SK-N-SH treated with all-trans-retinoic acid at 6 μM for 48 hours (cell line): ENCODE results near the gene TRIM10.
"Not testable (repeated sequence)": the region's sequence is repeated elsewhere in the genome, so short reads cannot be mapped to it uniquely, and the experiment has no call there.

Experiments
- ATAC-seq: fragments of 200-7000 bp; cut with Tn5 transposase; 3 replicates; pipeline ENCODE4 v1.9.1; 2020; ENCODE audit warnings: mild to moderate bottlenecking, moderate library complexity
- ARNTL ChIP-seq: fragments of 450-650 bp; formaldehyde crosslinking; IDR thresholded peaks from 2 replicates; pipeline ENCODE4 v1.5.0; 2020; ENCODE audit warnings: low read depth, mild to moderate bottlenecking, moderate library complexity, borderline replicate concordance
- BACH2 ChIP-seq: fragments of 250-450 bp; sonication (Bioruptor Pico); IDR thresholded peaks from 2 replicates; pipeline ENCODE4 v1.9.0; 2021; ENCODE audit warnings: mild to moderate bottlenecking, borderline replicate concordance
- CREB5 ChIP-seq: fragments of 250-450 bp; sonication (Bioruptor Pico); IDR thresholded peaks from 2 replicates; pipeline ENCODE4 v1.5.1; 2020; ENCODE audit warnings: low read depth, mild to moderate bottlenecking, moderate library complexity
- CSDC2 ChIP-seq: fragments of 250-450 bp; sonication (Bioruptor Pico); IDR thresholded peaks from 2 replicates; pipeline ENCODE4 v1.5.0; 2020; ENCODE audit warnings: mild to moderate bottlenecking, moderate library complexity
- CSRNP3 ChIP-seq: fragments of 250-450 bp; sonication (Bioruptor Pico); IDR thresholded peaks from 2 replicates; pipeline ENCODE4 v1.5.1; 2021; ENCODE audit warnings: mild to moderate bottlenecking, moderate library complexity
- ESRRG ChIP-seq: fragments of 250-450 bp; sonication (Bioruptor Pico); IDR thresholded peaks from 2 replicates; pipeline ENCODE4 v1.6.1; 2021; ENCODE audit warnings: mild to moderate bottlenecking
- GLIS3 ChIP-seq: fragments of 250-450 bp; sonication (Bioruptor Pico); IDR thresholded peaks from 2 replicates; pipeline ENCODE4 v1.5.0; 2020; ENCODE audit warnings: mild to moderate bottlenecking, moderate library complexity
- ISL1 ChIP-seq: fragments of 250-450 bp; sonication (Bioruptor Pico); IDR thresholded peaks from 2 replicates; pipeline ENCODE4 v2.1.2; 2022; ENCODE audit warnings: mild to moderate bottlenecking, moderate library complexity
- OSR1 ChIP-seq: fragments of 250-450 bp; sonication (Bioruptor Pico); IDR thresholded peaks from 2 replicates; pipeline ENCODE4 v1.8.0; 2022; ENCODE audit warnings: moderate library complexity, mild to moderate bottlenecking, inconsistent platforms
- PATZ1 ChIP-seq: fragments of 250-450 bp; sonication (Bioruptor Pico); IDR thresholded peaks from 2 replicates; pipeline ENCODE4 v1.8.0; 2020; ENCODE audit warnings: mild to moderate bottlenecking, moderate library complexity, borderline replicate concordance
- POU6F1 ChIP-seq: fragments of 250-450 bp; sonication (Bioruptor Pico); IDR thresholded peaks from 2 replicates; pipeline ENCODE4 v1.8.0; 2021; ENCODE audit warnings: low read depth, mild to moderate bottlenecking, moderate library complexity, borderline replicate concordance
- PPARA ChIP-seq: fragments of 250-450 bp; sonication (Bioruptor Pico); IDR thresholded peaks from 2 replicates; pipeline ENCODE4 v1.5.0; 2020; ENCODE audit warnings: mild to moderate bottlenecking, borderline replicate concordance
- SNAI2 ChIP-seq: fragments of 250-450 bp; sonication (Bioruptor Pico); IDR thresholded peaks from 2 replicates; pipeline ENCODE4 v1.5.0; 2020; ENCODE audit warnings: mild to moderate bottlenecking, moderate library complexity
- TCF4 ChIP-seq: fragments of 250-450 bp; sonication (Bioruptor Pico); IDR thresholded peaks from 2 replicates; pipeline ENCODE4 v1.8.0; 2021; ENCODE audit warnings: mild to moderate bottlenecking, moderate library complexity, borderline replicate concordance
- TOX ChIP-seq: fragments of 250-450 bp; sonication (Bioruptor Pico); IDR thresholded peaks from 2 replicates; pipeline ENCODE4 v1.8.0; 2021; ENCODE audit warnings: mild to moderate bottlenecking, moderate library complexity, borderline replicate concordance
- ZC3H10 ChIP-seq: fragments of 250-450 bp; sonication (Bioruptor Pico); IDR thresholded peaks from 2 replicates; pipeline ENCODE4 v1.5.1; 2021; ENCODE audit warnings: mild to moderate bottlenecking, moderate library complexity
- ZFP3 ChIP-seq: fragments of 250-450 bp; sonication (Bioruptor Pico); IDR thresholded peaks from 2 replicates; pipeline ENCODE4 v1.5.0; 2020; ENCODE audit warnings: mild to moderate bottlenecking, moderate library complexity
- ZFP30 ChIP-seq: fragments of 450-650 bp; formaldehyde crosslinking; IDR thresholded peaks from 2 replicates; pipeline ENCODE4 v1.5.0; 2022; ENCODE audit warnings: mild to moderate bottlenecking, moderate library complexity
- ZNF565 ChIP-seq: fragments of 450-650 bp; formaldehyde crosslinking; conservative IDR thresholded peaks from 2 replicates; pipeline ENCODE4 v1.5.0; 2020; ENCODE audit warnings: low read depth, mild to moderate bottlenecking, moderate library complexity
- ZNF8 ChIP-seq: fragments of 450-650 bp; formaldehyde crosslinking; IDR thresholded peaks from 2 replicates; pipeline ENCODE4 v1.5.0; 2020; ENCODE audit warnings: mild to moderate bottlenecking, moderate library complexity

Gene TRIM10

GRCh38 chr6:30129265-30130178 is 31.5 kb downstream of the TRIM10 start:
- no peak for ATAC-seq
- no peak for TF ChIP-seq ISL1 (CRISPR knock-in tag)
- TF ChIP-seq SNAI2 (CRISPR knock-in tag): no peak
- TF ChIP-seq ZFP30 (CRISPR knock-in tag): no peak

- no peak for TF ChIP-seq CREB5 (CRISPR knock-in tag)
- no peak for TF ChIP-seq ZNF565 (CRISPR knock-in tag)
- no peak for TF ChIP-seq OSR1 (CRISPR knock-in tag)
- TF ChIP-seq ZC3H10 (CRISPR knock-in tag): no peak
- TF ChIP-seq ZFP3: no peak
- no peak for ATAC-seq
Measured at GRCh38 chr6:30127238-30128093, 33.5 kb downstream of the TRIM10 start.

- no peak for ATAC-seq
- TF ChIP-seq ESRRG (CRISPR knock-in tag): no peak
- TF ChIP-seq PPARA (CRISPR knock-in tag): no peak
- no peak for TF ChIP-seq ZNF565 (CRISPR knock-in tag)
- no peak for TF ChIP-seq ZNF8
- no peak for TF ChIP-seq TCF4 (CRISPR knock-in tag)
Measured at GRCh38 chr6:30122515-30122914, 38.5 kb downstream of the TRIM10 start.

GRCh38 chr6:30121446-30122366 is 39.3 kb downstream of the TRIM10 start:
- no peak for TF ChIP-seq ZNF565 (CRISPR knock-in tag)
- no peak for TF ChIP-seq BACH2 (CRISPR knock-in tag)
- no peak for TF ChIP-seq ZFP3
- TF ChIP-seq CSDC2 (CRISPR knock-in tag): no peak
- no peak for TF ChIP-seq ARNTL (CRISPR knock-in tag)
- TF ChIP-seq TOX (CRISPR knock-in tag): no peak
- TF ChIP-seq PPARA (CRISPR knock-in tag): no peak
- TF ChIP-seq SNAI2 (CRISPR knock-in tag): no peak
- TF ChIP-seq POU6F1 (CRISPR knock-in tag): no peak
- no peak for TF ChIP-seq ZC3H10 (CRISPR knock-in tag)
- TF ChIP-seq ESRRG (CRISPR knock-in tag): no peak
- no peak for TF ChIP-seq GLIS3 (CRISPR knock-in tag)
- no peak for TF ChIP-seq CSRNP3 (CRISPR knock-in tag)
- no peak for TF ChIP-seq OSR1 (CRISPR knock-in tag)
- no peak for TF ChIP-seq ZFP30 (CRISPR knock-in tag)
- TF ChIP-seq TCF4 (CRISPR knock-in tag): no peak
- TF ChIP-seq PATZ1 (CRISPR knock-in tag): no peak
- ATAC-seq: no peak; the same call in 2 of the 3 replicates

DNA sequence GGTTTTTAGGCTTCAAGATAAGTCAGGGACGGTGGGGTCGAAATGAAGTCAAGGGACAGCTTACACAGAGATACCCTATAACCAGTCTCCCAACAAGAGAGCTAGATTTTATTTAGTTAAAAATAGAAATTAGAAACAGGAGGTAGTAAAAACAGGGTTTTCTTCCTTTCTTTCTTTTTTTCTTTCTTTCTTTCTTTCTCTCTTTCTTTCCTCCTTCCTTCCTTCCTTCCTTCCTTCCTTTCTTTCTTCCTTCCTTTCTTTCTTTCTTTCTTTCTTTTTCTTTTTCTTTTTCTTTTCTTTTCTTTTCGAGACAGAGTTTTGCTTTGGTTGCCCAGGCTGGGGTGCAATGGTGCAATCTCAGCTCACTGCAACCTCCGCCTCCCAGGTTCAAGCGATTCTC is 42.3 kb downstream of the TRIM10 start:
- not testable (repeated sequence) for ATAC-seq
